8988T (cell line): ENCODE measurements around the gene DACT1.
"Not testable (repeated sequence)": the region's sequence is repeated elsewhere in the genome, so short reads cannot be mapped to it uniquely, and the experiment has no call there.

ENCODE experiments used
- DNase-seq: peaks from one replicate; pipeline ENCODE4 v3.0.0; 2011

DACT1 gene

GRCh38 chr14:58637391-58638230 is at the start of gene DACT1:
Gene DACT1 (plus strand): TSS chr14:58637962. CDS start chr14:58638203, 241 bp downstream.
- DNase-seq, result no peak

DNA sequence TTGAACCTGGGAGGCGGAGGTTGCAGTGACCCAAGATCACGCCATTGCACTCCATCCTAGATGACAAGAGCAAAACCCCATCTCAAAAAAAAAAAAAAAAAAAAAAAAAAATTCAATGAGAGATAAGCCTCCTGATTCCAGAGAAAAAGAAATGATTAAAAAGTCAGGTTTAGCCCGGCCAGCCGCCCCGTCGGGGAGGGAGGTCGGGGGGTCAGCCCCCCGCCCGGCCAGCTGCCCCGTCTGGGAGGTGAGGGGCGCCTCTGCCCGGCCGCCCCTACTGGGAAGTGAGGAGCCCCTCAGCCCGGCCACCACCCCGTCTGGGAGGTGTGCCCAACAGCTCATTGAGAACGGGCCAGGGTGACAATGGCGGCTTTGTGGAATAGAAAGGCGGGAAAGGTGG is 49.4 kb upstream of the DACT1 start:
- not testable (repeated sequence) for DNase-seq

DNA sequence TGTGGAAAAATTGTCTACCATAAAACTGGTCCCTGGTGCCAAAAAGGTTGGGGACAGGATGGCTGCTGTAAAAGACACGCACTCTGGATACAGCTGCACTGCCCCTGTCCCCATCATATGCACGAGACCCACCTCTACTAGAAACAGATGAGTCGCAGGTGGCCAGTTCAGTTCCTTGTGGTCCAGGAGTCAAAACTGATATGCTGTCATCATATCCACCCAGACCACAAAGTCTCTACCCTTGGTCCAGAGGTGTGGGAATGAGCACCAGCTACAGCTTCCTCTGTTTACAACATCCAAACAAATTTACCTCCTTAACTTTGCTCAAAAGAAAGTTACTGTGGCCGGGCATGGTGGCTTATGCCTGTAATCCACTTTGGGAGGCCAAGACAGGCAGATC is 43.8 kb upstream of the DACT1 start:
- no peak for DNase-seq

DNA sequence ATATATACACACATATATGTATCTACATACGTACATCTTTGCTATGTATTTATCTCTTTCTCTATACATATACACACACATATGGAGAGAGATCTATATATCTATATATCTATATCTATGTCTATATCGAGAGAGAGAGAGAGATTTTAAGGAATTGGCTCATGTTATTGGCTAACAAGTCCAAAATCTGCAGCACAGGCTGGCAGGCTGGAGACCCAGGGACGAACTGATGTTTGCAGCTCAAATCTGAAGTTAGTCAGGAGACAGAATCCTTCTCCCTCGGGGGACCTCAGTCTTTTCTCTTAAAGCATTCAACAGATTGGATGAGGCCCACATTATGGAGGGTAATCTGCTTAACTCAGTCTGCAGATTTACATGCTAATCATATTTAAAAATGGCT is 40.7 kb upstream of the DACT1 start:
- DNase-seq, result no peak

GRCh38 chr14:58598028-58598803 is 39.5 kb upstream of the DACT1 start:
- no peak for DNase-seq

GRCh38 chr14:58598804-58599525 is 38.8 kb upstream of the DACT1 start:
- no peak for DNase-seq

DNA sequence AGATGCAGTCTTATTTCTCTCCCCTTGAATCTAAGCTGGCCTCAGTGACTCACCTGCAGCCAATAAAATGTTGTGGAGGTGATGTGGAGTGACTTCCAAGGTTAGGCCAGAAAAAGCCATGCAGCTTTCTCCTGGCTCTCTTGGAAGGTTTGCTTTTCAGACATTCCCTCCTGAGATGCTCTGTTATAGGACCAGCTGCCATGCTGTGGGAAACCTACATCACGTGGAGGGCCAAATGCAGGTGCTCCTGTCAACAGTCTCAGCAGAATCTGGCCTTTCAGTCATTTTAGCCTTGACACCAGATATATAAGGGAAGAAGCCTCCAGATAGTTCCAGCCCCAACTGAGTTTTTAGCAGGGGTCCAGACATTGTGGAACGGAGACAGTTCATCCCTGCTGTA is 38.1 kb upstream of the DACT1 start:
- no peak for DNase-seq

DNA sequence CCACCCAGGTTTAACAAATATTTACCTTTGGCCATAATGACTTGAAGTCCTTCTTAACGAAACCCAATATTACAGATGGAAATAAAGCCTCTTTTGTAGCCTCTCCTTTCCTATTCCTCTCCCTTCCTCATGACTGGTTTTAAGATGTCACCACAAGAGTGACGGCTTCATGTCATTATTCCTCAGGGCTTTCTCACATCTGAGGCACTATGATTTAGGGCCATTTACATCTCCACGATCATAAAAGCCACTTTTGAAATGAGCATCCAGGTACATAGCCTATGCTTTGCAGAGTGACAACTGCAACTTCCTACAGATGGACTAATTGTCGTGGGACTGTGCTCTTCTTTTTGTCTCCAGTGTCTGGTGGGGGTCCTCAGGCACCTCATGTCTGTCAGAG is 32.3 kb upstream of the DACT1 start:
- no peak for DNase-seq

DNA sequence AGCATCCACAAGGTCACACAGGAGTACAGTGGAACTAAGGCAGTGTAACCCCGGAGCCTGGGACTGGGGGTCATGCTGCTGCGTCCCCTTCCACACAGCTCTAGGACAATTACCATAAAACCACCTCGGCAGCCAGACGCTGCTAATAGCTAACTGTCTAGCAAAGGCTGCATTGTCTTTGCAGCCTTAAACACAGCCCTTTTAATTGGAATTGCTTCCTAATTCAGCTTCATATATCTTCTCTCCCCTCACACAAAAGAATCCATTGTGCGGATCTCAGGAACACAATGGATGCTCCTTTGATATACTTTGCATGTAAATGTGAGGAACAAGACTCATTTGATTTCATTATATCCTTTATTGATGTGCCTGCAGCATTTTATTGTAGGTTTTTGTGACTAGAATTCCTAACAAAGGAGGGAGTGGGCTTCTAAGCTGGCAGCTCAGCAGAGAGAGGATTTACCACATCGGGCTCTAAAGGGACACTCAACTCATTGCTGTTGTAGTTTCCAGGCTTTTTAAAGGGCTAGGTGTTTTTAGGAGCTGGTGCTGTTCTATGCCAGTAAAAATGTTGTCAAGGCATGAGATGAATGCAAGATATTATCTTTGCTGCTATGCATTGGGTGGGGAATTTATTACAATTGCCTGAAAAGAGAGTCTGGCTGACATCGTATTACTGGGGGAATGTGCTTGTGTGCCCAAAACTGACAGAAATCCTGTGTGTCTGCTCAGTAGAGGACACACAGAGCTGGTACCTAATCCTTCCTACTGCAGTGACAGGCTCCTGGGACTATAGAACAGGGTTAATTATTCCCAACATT is 30.4 kb upstream of the DACT1 start:
- no peak for DNase-seq

DNA sequence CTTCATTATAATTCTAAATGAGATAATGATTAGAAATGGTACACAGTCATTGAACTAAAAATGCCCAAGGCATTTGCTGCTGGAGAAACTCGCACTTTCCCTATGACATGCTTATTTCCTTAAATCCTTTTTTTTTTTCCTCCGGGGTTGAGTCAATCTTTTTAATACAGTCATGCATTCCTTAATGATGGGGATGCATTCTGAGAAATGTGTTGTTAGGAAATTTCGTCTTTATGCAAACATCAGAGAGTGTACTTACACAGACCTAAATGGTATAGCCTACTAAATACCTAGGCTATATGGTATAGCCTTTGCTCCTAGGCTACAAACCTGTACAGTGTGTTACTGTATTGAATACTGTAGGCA is 29.8 kb upstream of the DACT1 start:
- no peak for DNase-seq

DNA sequence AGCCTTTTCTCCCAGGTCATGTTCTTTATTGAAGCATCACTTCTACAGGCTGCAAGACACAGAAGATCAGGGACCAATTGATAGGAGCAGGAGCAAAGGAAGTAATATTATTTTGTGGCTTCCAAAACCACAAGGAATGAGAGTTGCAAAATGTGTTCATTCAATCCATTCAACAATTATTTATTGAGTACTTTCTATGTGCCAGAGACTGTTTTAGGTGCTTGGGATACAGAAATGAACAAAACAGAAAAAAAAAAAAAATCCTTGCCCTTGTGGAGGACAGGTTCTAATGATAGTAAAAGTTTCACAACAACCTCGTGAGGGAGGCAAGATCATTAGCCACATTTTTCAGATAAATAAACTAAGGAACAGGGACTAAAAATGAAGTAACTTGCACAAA is 20.1 kb upstream of the DACT1 start:
- no peak for DNase-seq

- no peak for DNase-seq
These were observed 17.8 kb upstream of the DACT1 start for GRCh38 chr14:58620011-58620410.

DNA sequence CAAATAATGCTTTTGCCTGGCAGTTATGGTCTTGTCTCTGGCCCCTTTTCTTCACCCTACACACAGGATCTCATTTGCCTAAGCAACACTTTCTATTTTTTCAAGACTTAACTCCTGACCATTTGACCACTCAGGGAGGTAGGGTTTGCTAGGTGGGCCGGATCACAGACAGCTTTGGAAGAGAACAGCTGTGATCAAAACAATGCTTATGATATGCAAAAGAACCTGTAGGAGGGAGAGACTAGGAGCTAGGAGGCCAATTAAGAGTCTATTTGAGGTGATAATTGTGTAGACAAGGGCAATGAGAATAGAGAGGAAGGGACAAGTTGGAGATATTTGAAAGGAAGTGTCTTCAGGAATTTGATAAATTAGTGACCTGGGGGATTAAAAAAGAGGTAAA is 12.3 kb upstream of the DACT1 start:
- DNase-seq, result no peak

GRCh38 chr14:58626431-58626831 is 11.3 kb upstream of the DACT1 start:
- DNase-seq, result no peak

DNA sequence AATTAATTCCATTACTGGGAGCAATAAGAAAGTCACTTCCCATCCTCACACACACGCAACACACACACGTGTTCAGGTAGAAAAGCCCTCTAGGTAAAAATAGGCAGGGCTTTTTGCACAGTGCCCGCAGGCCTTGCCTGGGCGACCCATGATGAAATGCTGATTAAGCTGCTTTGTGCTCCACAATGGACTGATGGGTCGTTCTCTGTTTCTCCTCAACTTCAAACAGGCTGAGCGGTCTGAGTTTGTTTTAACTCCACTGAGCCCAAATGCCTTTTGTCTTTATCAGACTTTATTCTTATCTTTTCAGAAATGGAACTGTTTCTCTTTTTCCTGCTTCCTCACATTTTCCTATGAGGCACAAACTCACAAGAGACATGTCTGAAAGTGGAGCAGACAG is 9.4 kb upstream of the DACT1 start:
- DNase-seq, result no peak

DNA sequence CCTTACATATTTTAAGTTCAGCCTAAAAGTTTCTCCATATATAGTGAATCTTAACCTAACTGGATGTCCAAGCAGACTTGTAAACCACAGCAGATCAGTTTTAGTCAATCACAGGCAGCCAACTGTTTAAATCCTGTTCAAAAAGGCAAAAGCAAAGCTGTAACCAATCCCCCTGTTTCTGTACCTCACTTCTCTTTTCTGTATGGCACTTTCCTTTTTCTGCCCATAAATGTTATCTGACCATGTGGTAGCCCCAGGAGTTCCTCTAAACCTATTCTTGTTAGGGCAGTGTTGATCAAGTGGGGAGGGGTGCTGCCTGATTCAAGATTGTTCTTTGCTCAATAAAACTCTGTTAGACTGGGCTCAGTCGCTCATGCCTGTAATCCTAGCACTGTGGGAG is 8.5 kb upstream of the DACT1 start:
- no peak for DNase-seq

DNA sequence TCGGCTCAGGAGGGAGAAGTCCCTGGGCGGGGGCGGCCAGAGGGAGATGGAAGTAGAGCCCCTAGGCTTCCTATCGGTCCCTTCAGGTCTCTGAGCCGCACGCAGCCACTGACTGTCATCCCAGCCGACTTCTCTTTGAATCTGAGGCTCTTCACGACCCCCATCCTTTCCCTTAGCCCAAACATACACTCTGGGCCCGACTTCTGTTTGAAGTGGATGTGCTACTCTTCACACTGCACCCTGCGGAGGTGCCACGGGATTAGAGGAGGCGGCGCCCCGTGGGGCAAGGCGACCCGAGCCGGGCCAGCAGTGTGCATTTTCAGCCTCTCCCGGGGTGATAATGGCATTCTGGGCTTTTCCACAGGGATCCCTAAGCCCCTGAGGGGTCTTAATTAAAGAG is 6.0 kb upstream of the DACT1 start:
- no peak for DNase-seq

- no peak for DNase-seq
These were observed 3.9 kb upstream of the DACT1 start for GRCh38 chr14:58633831-58634230.

- no peak for DNase-seq
These were observed 3.2 kb upstream of the DACT1 start for GRCh38 chr14:58634406-58635090.

DNA sequence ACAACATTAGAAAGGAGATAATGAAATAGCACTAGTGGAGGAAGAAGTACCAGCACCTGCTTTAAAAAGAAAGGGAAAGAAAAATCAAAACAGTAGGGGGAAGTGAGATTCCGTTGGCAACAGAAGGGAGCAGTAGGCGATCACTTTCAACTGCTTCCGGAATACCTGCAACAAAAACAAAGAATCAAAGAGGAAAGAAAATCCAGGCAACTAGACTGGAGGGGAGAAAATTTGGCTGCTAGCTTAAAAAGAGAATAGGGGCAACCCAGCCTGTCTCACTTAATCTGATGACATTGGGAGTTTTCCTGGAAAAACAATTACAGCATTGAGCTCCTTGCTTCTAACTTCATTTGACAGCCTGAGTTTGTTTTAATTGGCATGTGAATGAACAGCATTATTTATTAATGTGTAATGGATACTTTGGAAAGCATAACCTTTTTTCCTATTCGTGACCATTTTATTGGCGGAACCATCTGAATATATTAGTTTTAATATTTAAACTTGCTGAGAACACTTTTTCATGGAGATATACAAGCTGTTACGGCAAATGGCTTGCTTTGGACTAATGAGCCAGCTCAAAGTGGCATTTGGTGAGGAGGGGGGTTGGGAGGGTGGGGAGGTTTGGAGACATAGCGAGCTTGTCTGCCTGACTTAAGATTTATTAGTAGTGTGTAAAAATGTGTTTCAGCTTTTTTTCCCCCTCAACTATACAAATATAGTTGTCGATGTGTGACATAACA is 2.5 kb upstream of the DACT1 start:
- no peak for DNase-seq

GRCh38 chr14:58636129-58636528 is 1.6 kb upstream of the DACT1 start:
- no peak for DNase-seq

GRCh38 chr14:58637040-58637390 is 747 bp upstream of the DACT1 start:
- DNase-seq, result no peak
